Hepatocyte (in vitro differentiated cells): ENCODE results near the gene EPHB3. TPM values are rescaled to one million over a fixed set of nuclear protein-coding genes. Genes with fewer than 3 reads are reported as not detected.

Experiments
- DNase-seq: peaks from one replicate; pipeline ENCODE4 v3.0.0-alpha.2; 2016; ENCODE audit warnings: low spot score
- H2AFZ ChIP-seq: fragments of 200-600 bp; sonication (generic); 2 replicates; pipeline ENCODE4 v1.6.0; 2016; ENCODE audit warnings: antibody characterized with exemption, mild to moderate bottlenecking
- H3K27ac ChIP-seq: fragments of 200-600 bp; sonication (generic); 2 replicates; pipeline ENCODE4 v1.5.1; 2016; ENCODE audit warnings: mild to moderate bottlenecking
- H3K27me3 ChIP-seq: fragments of 200-600 bp; sonication (generic); 2 replicates; pipeline ENCODE4 v1.6.1; 2016
- H3K36me3 ChIP-seq: fragments of 200-600 bp; sonication (generic); replicated peaks from 2 replicates; pipeline ENCODE4 v1.5.1; 2016; ENCODE audit warnings: low read depth; ENCODE audit not compliant: insufficient read depth
- H3K4me1 ChIP-seq: fragments of 200-600 bp; sonication (generic); 2 replicates; pipeline ENCODE4 v1.5.1; 2016; ENCODE audit warnings: mild to moderate bottlenecking, moderate library complexity; ENCODE audit not compliant: insufficient read depth
- H3K4me2 ChIP-seq: fragments of 200-600 bp; sonication (generic); 2 replicates; pipeline ENCODE4 v1.6.0; 2016
- H3K4me3 ChIP-seq: fragments of 200-600 bp; sonication (generic); 2 replicates; pipeline ENCODE4 v1.5.1; 2016; ENCODE audit warnings: mild to moderate bottlenecking
- H3K79me2 ChIP-seq: fragments of 200-600 bp; sonication (generic); 2 replicates; pipeline ENCODE4 v1.6.0; 2017; ENCODE audit warnings: mild to moderate bottlenecking
- H3K9me2 ChIP-seq: fragments of 200-600 bp; sonication (generic); replicated peaks from 2 replicates; pipeline ENCODE4 v1.6.0; 2017; ENCODE audit warnings: mild to moderate bottlenecking; ENCODE audit not compliant: insufficient read depth
- H3K9me3 ChIP-seq: fragments of 200-600 bp; sonication (generic); 2 replicates; pipeline ENCODE4 v1.5.1; 2016; ENCODE audit warnings: low read depth, mild to moderate bottlenecking
- H4K20me1 ChIP-seq: fragments of 200-600 bp; sonication (generic); 2 replicates; pipeline ENCODE4 v1.6.0; 2016; ENCODE audit warnings: mild to moderate bottlenecking; ENCODE audit not compliant: insufficient read depth, poor library complexity, severe bottlenecking
- CTCF ChIP-seq: fragments of 200-600 bp; sonication (generic); IDR thresholded peaks from 2 replicates; pipeline ENCODE4 v1.5.1; 2016; ENCODE audit warnings: antibody characterized with exemption, mild to moderate bottlenecking; ENCODE audit not compliant: poor library complexity
- EZH2 ChIP-seq: fragments of 200-600 bp; sonication (generic); IDR thresholded peaks from 2 replicates; pipeline ENCODE4 v1.6.1; 2016; ENCODE audit warnings: antibody characterized with exemption, mild to moderate bottlenecking, borderline replicate concordance
- EZH2phosphoT487 ChIP-seq: fragments of 200-600 bp; sonication (generic); IDR thresholded peaks from one replicate; pipeline ENCODE4 v1.6.1; 2018; ENCODE audit warnings: antibody characterized with exemption, mild to moderate bottlenecking, low read depth, moderate library complexity; ENCODE audit not compliant: unreplicated experiment, severe bottlenecking
- WGBS: methylation state at CpG from one replicate; pipeline ENCODE4 v1.1.6; 2016; ENCODE audit warnings: low lambda C conversion rate; ENCODE audit errors: missing lambda C conversion rate; 5-methylcytosine and 5-hydroxymethylcytosine counted together
- polyA plus RNA-seq: library from polyadenylated mRNA; unstranded; fragments of >200 nt; fragmentation: Nextera tagmentation; extraction: Ambion mirVana; gene quantifications from 2 replicates; pipeline ENCODE4 v1.2.1, GENCODE V29; 2016
- total RNA-seq: library from RNA; depleted of rRNA; stranded (reverse); fragments of >200 nt; gene quantifications from 2 replicates; pipeline ENCODE4 v1.2.3, GENCODE V29; 2014

Gene EPHB3
- total and polyA plus RNA-seq, 2 experiments from 2014 or later, result 11.0 to 22.0 TPM

- no peak overlapping the region for H3K4me2 ChIP-seq
These were observed 15.8 kb upstream of the EPHB3 start for GRCh38 chr3:184545769-184546168.

DNA sequence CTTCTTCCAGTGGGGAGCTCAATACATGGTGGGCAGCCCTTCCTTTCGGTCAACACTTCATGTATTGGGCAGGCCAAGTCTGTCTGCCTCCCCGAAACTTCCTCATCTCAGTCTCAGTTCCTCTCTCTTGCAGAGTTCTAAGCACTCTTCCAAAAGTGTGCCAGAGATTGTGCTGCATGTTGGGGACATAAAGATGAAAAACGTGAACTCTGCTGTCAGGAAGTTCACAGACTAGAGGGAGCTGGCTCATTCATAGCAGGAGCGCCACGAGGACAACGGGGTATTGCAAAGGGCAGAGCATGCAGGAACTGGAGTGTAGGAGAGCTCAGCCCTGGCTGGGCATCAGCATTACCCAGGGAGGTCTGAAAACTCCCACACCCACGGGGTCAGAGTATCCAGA lies 15.3 kb upstream of the EPHB3 start:
- Histone ChIP-seq H2AFZ (no peak overlapping the region), H4K20me1 (no peaks in the 10 kb centered on the region), H3K27me3 (no peaks in the 10 kb centered on the region), H3K4me1 (no peaks in the 10 kb centered on the region), H3K27ac (no peak overlapping the region), H3K4me3 (no peak overlapping the region), H3K36me3 (no peaks in the 10 kb centered on the region), H3K79me2 (no peaks in the 10 kb centered on the region), H3K9me3 (no peaks in the 10 kb centered on the region), H3K9me2 (no peaks in the 10 kb centered on the region), H3K4me2 (no peak overlapping the region)
- DNase-seq, result no peak
- 73% methylated on average over 7 of the region's 7 CpGs for WGBS
- TF ChIP-seq EZH2, result no peak
- TF ChIP-seq CTCF, result no peak
- no peak for TF ChIP-seq EZH2phosphoT487

More at GRCh38 chr3:184545769-184546168, 15.8 kb upstream of the EPHB3 start:
- no peaks in the 10 kb centered on the region for H4K20me1 ChIP-seq
- DNase-seq, result no peak
- no peaks in the 10 kb centered on the region for H3K36me3 ChIP-seq
- TF ChIP-seq EZH2phosphoT487 (no peak), CTCF (no peak), EZH2 (no peak)
- no peak overlapping the region for H3K27ac ChIP-seq
- H3K27me3 ChIP-seq, result no peaks in the 10 kb centered on the region
- no peak overlapping the region for H2AFZ ChIP-seq
- H3K4me3 ChIP-seq, result no peak overlapping the region
- no peaks in the 10 kb centered on the region for H3K9me2 ChIP-seq
- H3K79me2 ChIP-seq, result no peaks in the 10 kb centered on the region
- H3K9me3 ChIP-seq, result no peaks in the 10 kb centered on the region
- 89% methylated on average over 3 of the region's 3 CpGs for WGBS
- H3K4me1 ChIP-seq, result no peaks in the 10 kb centered on the region

- no peaks in the 10 kb centered on the region for H3K4me1 ChIP-seq
- TF ChIP-seq CTCF (no peak), EZH2phosphoT487 (no peak), EZH2 (no peak)
- no peak overlapping the region for H3K27ac ChIP-seq
- no peaks in the 10 kb centered on the region for H3K79me2 ChIP-seq
- 94% methylated on average over 15 of the region's 15 CpGs for WGBS
- H3K4me2 ChIP-seq, result no peak overlapping the region
- no peak for DNase-seq
- no peaks in the 10 kb centered on the region for H3K9me3 ChIP-seq
- no peaks in the 10 kb centered on the region for H3K36me3 ChIP-seq
- H3K9me2 ChIP-seq, result no peaks in the 10 kb centered on the region
- H4K20me1 ChIP-seq, result no peaks in the 10 kb centered on the region
- H2AFZ ChIP-seq, result no peak overlapping the region
- H3K4me3 ChIP-seq, result no peak overlapping the region
- H3K27me3 ChIP-seq, result no peaks in the 10 kb centered on the region
These were observed 11.6 kb upstream of the EPHB3 start for GRCh38 chr3:184549796-184550577.

DNA sequence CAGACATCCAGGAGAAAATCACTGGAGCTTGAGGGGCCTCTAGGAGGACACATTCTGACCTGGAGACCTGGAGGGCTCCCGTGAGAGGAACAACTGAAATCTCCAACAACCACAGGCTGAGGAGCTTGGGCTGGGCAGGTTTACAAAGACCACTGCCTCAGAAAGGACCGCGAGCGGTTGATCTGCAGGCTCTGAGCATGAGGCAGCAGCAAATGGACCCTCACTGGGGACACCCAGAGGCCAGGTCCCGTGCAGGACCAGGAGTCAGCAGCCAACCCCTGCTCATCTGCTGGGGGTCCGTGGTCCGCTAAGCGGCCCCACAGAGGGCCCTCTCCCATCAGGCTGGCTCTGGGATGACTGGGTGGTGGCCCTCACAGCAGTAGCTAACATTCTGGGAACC lies 10.5 kb upstream of the EPHB3 start:
- Histone ChIP-seq H2AFZ (no peak overlapping the region), H3K9me3 (no peaks in the 10 kb centered on the region), H3K4me3 (no peak overlapping the region), H3K4me1 (no peaks in the 10 kb centered on the region), H3K36me3 (no peaks in the 10 kb centered on the region), H3K27ac (no peak overlapping the region), H3K27me3 (no peaks in the 10 kb centered on the region), H3K4me2 (no peak overlapping the region), H3K9me2 (no peaks in the 10 kb centered on the region), H3K79me2 (no peaks in the 10 kb centered on the region), H4K20me1 (no peaks in the 10 kb centered on the region)
- WGBS, result 92% methylated on average over 8 of the region's 8 CpGs
- no peak for DNase-seq
- no peak for TF ChIP-seq EZH2
- no peak for TF ChIP-seq EZH2phosphoT487
- TF ChIP-seq CTCF, result no peak
